Astrocyte (in vitro differentiated cells and primary cell): ENCODE data around the gene CRYM. TPM values are rescaled to one million over a fixed set of nuclear protein-coding genes. Genes with fewer than 3 reads are reported as not detected.
"Not testable (repeated sequence)": the region's sequence is repeated elsewhere in the genome, so short reads cannot be mapped to it uniquely, and the experiment has no call there.

Source experiments
- DNase-seq: peaks from one replicate; pipeline ENCODE4 v3.0.0-alpha.2; 2010; ENCODE audit warnings: low read depth
- FAIRE-seq: peaks from 2 replicates; lab custom pipeline; 2011; peaks lifted over from hg19 to GRCh38; lab: Jason Lieb, UNC
- H2AFZ ChIP-seq: 2 replicates; pipeline ENCODE4 v1.6.0; 2012; ENCODE audit warnings: low read depth, low read length, inconsistent platforms
- H3K27ac ChIP-seq: 2 replicates; pipeline ENCODE4 v1.5.1; 2011; ENCODE audit warnings: low read depth, low read length, inconsistent platforms
- H3K27me3 ChIP-seq: 2 replicates; pipeline ENCODE4 v1.6.0; 2011; ENCODE audit warnings: low read length, inconsistent platforms; ENCODE audit not compliant: insufficient read depth
- H3K36me3 ChIP-seq: 2 replicates; pipeline ENCODE4 v1.5.1; 2011; ENCODE audit warnings: low read length, inconsistent platforms; ENCODE audit not compliant: insufficient read depth
- H3K4me1 ChIP-seq: 2 replicates; pipeline ENCODE4 v1.5.1; 2011; ENCODE audit warnings: low read length, inconsistent platforms; ENCODE audit not compliant: insufficient read depth
- H3K4me2 ChIP-seq: 2 replicates; pipeline ENCODE4 v1.6.0; 2012; ENCODE audit warnings: low read length, inconsistent platforms
- H3K4me3 ChIP-seq: 2 replicates; pipeline ENCODE4 v1.5.1; 2011; ENCODE audit warnings: low read depth, mild to moderate bottlenecking, low read length, inconsistent platforms; ENCODE audit not compliant: insufficient read depth
- H3K79me2 ChIP-seq: 2 replicates; pipeline ENCODE4 v1.6.0; 2012; ENCODE audit warnings: mild to moderate bottlenecking, low read length, inconsistent platforms; ENCODE audit not compliant: insufficient read depth
- H3K9ac ChIP-seq: 2 replicates; pipeline ENCODE4 v1.6.0; 2012; ENCODE audit warnings: mild to moderate bottlenecking, low read length, inconsistent platforms
- H3K9me3 ChIP-seq: 2 replicates; pipeline ENCODE4 v1.5.1; 2012; ENCODE audit warnings: low read depth, mild to moderate bottlenecking, low read length, inconsistent platforms; ENCODE audit not compliant: insufficient read depth
- H4K20me1 ChIP-seq: 2 replicates; pipeline ENCODE4 v1.6.0; 2012; ENCODE audit warnings: low read length, inconsistent platforms; ENCODE audit not compliant: insufficient read depth
- H3K27ac Mint-ChIP-seq: one replicate; pipeline ENCODE4 v1.8.0; 2021; ENCODE audit warnings: mild to moderate bottlenecking, mixed read lengths; ENCODE audit not compliant: unreplicated experiment
- H3K27me3 Mint-ChIP-seq: one replicate; pipeline ENCODE4 v1.8.0; 2021; ENCODE audit warnings: low read depth, mixed read lengths; ENCODE audit not compliant: unreplicated experiment
- H3K36me3 Mint-ChIP-seq: one replicate; pipeline ENCODE4 v1.8.0; 2021; ENCODE audit warnings: low read depth, mixed read lengths; ENCODE audit not compliant: unreplicated experiment
- H3K4me1 Mint-ChIP-seq: one replicate; pipeline ENCODE4 v1.8.0; 2021; ENCODE audit warnings: low read depth, mixed read lengths; ENCODE audit not compliant: unreplicated experiment
- H3K4me3 Mint-ChIP-seq: one replicate; pipeline ENCODE4 v1.8.0; 2021; ENCODE audit warnings: mild to moderate bottlenecking, moderate library complexity, mixed read lengths; ENCODE audit not compliant: unreplicated experiment
- H3K9me3 Mint-ChIP-seq: one replicate; pipeline ENCODE4 v1.8.0; 2021; ENCODE audit warnings: mild to moderate bottlenecking, mixed read lengths; ENCODE audit not compliant: unreplicated experiment
- CTCF ChIP-seq: IDR thresholded peaks from 2 replicates; pipeline ENCODE4 v1.5.1; 2011; ENCODE audit warnings: low read depth, mild to moderate bottlenecking, inconsistent platforms, low read length, moderate library complexity; ENCODE audit not compliant: insufficient read depth
- EZH2 ChIP-seq: IDR thresholded peaks from 2 replicates; pipeline ENCODE4 v1.6.1; 2012; ENCODE audit warnings: mild to moderate bottlenecking, low read length, inconsistent platforms; ENCODE audit not compliant: insufficient read depth
- total RNA-seq: library from RNA; stranded (reverse); gene quantifications from 2 replicates; pipeline ENCODE4 v1.2.1, GENCODE V29; 2021

The CRYM gene
- total RNA-seq, 1 donor from 2014 or later: 0.50 TPM

- Histone ChIP-seq H3K4me2 (no peak overlapping the region), H3K9ac (no peak overlapping the region), H3K27ac (no peak overlapping the region), H2AFZ (no peak overlapping the region), H3K27me3 (no peaks in the 10 kb centered on the region), H3K9me3 (no peaks in the 10 kb centered on the region), H3K4me3 (no peak overlapping the region), H3K79me2 (no peaks in the 10 kb centered on the region), H4K20me1 (no peaks in the 10 kb centered on the region), H3K36me3 (no peaks in the 10 kb centered on the region), H3K4me1 (no peaks in the 10 kb centered on the region)
- Mint-ChIP-seq H3K4me3 (no peak overlapping the region), H3K27me3 (no peaks in the 10 kb centered on the region), H3K36me3 (peaks cover 4% of the 10 kb centered on the region), H3K9me3 (no peaks in the 10 kb centered on the region), H3K27ac (no peak overlapping the region), H3K4me1 (no peaks in the 10 kb centered on the region)
- TF ChIP-seq EZH2: no peak
- no peak for TF ChIP-seq CTCF
- DNase-seq: no peak
- FAIRE-seq: no peak
Measured at GRCh38 chr16:21314339-21314738, 36.2 kb upstream of the CRYM start.

- not testable (repeated sequence) for H2AFZ ChIP-seq, H3K27me3 Mint-ChIP-seq, H3K79me2 ChIP-seq, H3K9ac ChIP-seq, H4K20me1 ChIP-seq, H3K36me3 ChIP-seq, H3K9me3 Mint-ChIP-seq, H3K4me3 Mint-ChIP-seq, H3K4me1 ChIP-seq, DNase-seq, H3K4me3 ChIP-seq, H3K4me2 ChIP-seq, H3K4me1 Mint-ChIP-seq, H3K9me3 ChIP-seq, H3K27ac ChIP-seq, H3K36me3 Mint-ChIP-seq, H3K27me3 ChIP-seq, FAIRE-seq, H3K27ac Mint-ChIP-seq
Measured at GRCh38 chr16:21312863-21313372, 34.8 kb upstream of the CRYM start.

- H3K27me3 ChIP-seq, H3K9me3 ChIP-seq, H3K36me3 Mint-ChIP-seq, H3K4me2 ChIP-seq, H3K9me3 Mint-ChIP-seq, H3K27me3 Mint-ChIP-seq, H3K36me3 ChIP-seq, H4K20me1 ChIP-seq, FAIRE-seq, H3K9ac ChIP-seq, DNase-seq, H3K79me2 ChIP-seq, H2AFZ ChIP-seq, H3K4me1 ChIP-seq, H3K4me3 ChIP-seq, H3K4me1 Mint-ChIP-seq, H3K27ac ChIP-seq, H3K27ac Mint-ChIP-seq, H3K4me3 Mint-ChIP-seq: not testable (repeated sequence)
Measured at GRCh38 chr16:21312046-21312445, 34.0 kb upstream of the CRYM start.

- not testable (repeated sequence) for H3K9me3 Mint-ChIP-seq, H3K27me3 Mint-ChIP-seq
Measured at GRCh38 chr16:21306712-21307111, 28.6 kb upstream of the CRYM start.

More at GRCh38 chr16:21306712-21307111, 28.6 kb upstream of the CRYM start:
- H3K4me1 Mint-ChIP-seq: peaks cover 10% of the 10 kb centered on the region
- H3K36me3 ChIP-seq, H3K27ac Mint-ChIP-seq, H2AFZ ChIP-seq, H4K20me1 ChIP-seq, H3K4me2 ChIP-seq, H3K27me3 ChIP-seq, DNase-seq, H3K9ac ChIP-seq, H3K4me3 Mint-ChIP-seq, H3K79me2 ChIP-seq, H3K9me3 ChIP-seq, H3K27ac ChIP-seq, H3K4me3 ChIP-seq, FAIRE-seq, H3K36me3 Mint-ChIP-seq: not testable (repeated sequence)
- H3K4me1 ChIP-seq: peaks cover 12% of the 10 kb centered on the region
